GM06990 (cell line): ENCODE data around the gene LNPK.

Experiments
- DNase-seq: peaks from one replicate; pipeline ENCODE4 v3.0.0-alpha.2; 2011; ENCODE audit not compliant: insufficient read length; ENCODE audit errors: extremely low read depth
- H3K27me3 ChIP-seq: replicated peaks from 2 replicates; pipeline ENCODE4 v1.6.0; 2011; ENCODE audit warnings: low read length; ENCODE audit not compliant: control insufficient read depth, insufficient read depth
- H3K36me3 ChIP-seq: 2 replicates; pipeline ENCODE4 v1.5.1; 2011; ENCODE audit warnings: low read length; ENCODE audit not compliant: control insufficient read depth, insufficient read depth
- H3K4me3 ChIP-seq: replicated peaks from 2 replicates; pipeline ENCODE4 v1.5.1; 2011; ENCODE audit warnings: low read depth, mild to moderate bottlenecking, control low read depth, low read length
- CTCF ChIP-seq: IDR thresholded peaks from 2 replicates; pipeline ENCODE4 v1.5.1; 2011; ENCODE audit warnings: low read length, control low read depth, mild to moderate bottlenecking, inconsistent platforms; ENCODE audit not compliant: insufficient read depth, poor library complexity, severe bottlenecking

The LNPK gene

GRCh38 chr2:176001916-176002687 is at the start of gene LNPK:
LNPK (minus strand) TSS chr2:176002267; CDS start chr2:175995584, 6,683 bp downstream.
- Histone ChIP-seq H3K4me3 (peak within 1 kb of the TSS; percentile 88), H3K27me3 (no peaks in the 10 kb centered on the region), H3K36me3 (no peaks in the 10 kb centered on the region)
- DNase-seq: peak; percentile 96
- TF ChIP-seq CTCF: no peak

- TF ChIP-seq CTCF: no peak
- Histone ChIP-seq H3K36me3 (no peaks in the 10 kb centered on the region), H3K4me3 (no peak overlapping the region), H3K27me3 (no peaks in the 10 kb centered on the region)
- DNase-seq: no peak
These were observed 37.3 kb upstream of the LNPK start for GRCh38 chr2:176039375-176039774.

GRCh38 chr2:176038694-176039093 is 36.6 kb upstream of the LNPK start:
- TF ChIP-seq CTCF: no peak
- H3K27me3 ChIP-seq: no peaks in the 10 kb centered on the region
- no peak overlapping the region for H3K4me3 ChIP-seq
- DNase-seq: no peak
- no peaks in the 10 kb centered on the region for H3K36me3 ChIP-seq

GRCh38 chr2:176035013-176035691 is 33.1 kb upstream of the LNPK start:
- DNase-seq: no peak
- H3K27me3 ChIP-seq: no peaks in the 10 kb centered on the region

GRCh38 chr2:176027806-176028205 is 25.7 kb upstream of the LNPK start:
- H3K4me3 ChIP-seq: no peak overlapping the region
- no peak for TF ChIP-seq CTCF
- H3K27me3 ChIP-seq: no peaks in the 10 kb centered on the region
- H3K36me3 ChIP-seq: no peaks in the 10 kb centered on the region
- DNase-seq: no peak

More at GRCh38 chr2:176035013-176035691, 33.1 kb upstream of the LNPK start:
- H3K36me3 ChIP-seq: no peaks in the 10 kb centered on the region
- H3K4me3 ChIP-seq: no peak overlapping the region
- no peak for TF ChIP-seq CTCF

GRCh38 chr2:176025932-176026331 is 23.9 kb upstream of the LNPK start:
- Histone ChIP-seq H3K4me3 (no peak overlapping the region), H3K36me3 (no peaks in the 10 kb centered on the region), H3K27me3 (no peaks in the 10 kb centered on the region)
- no peak for TF ChIP-seq CTCF
- DNase-seq: no peak
